Activated T-helper 17 cell treated with anti-CD3 and anti-CD28 coated beads, Interleukin-2, amount 50 U/mL, for 72 hours (primary cell): ENCODE data around the gene CARMIL3. TPM values are rescaled to one million over a fixed set of nuclear protein-coding genes. Genes with fewer than 3 reads are reported as not detected.
A peak's percentile ranks its signal among the peaks of the same experiment; 100 is the strongest.

Experiments
- ATAC-seq: fragments of 150-1000 bp; cut with Tn5 transposase; replicated peaks from 2 replicates; pipeline ENCODE4 v1.10.0; 2021; ENCODE audit warnings: mild to moderate bottlenecking, moderate library complexity
- H3K27ac Mint-ChIP-seq: one replicate; pipeline ENCODE4 v1.8.0; 2022; ENCODE audit warnings: mixed read lengths
- H3K27me3 Mint-ChIP-seq: one replicate; pipeline ENCODE4 v1.8.0; 2022; ENCODE audit warnings: mixed read lengths
- H3K36me3 Mint-ChIP-seq: one replicate; pipeline ENCODE4 v1.8.0; 2022; ENCODE audit warnings: low read depth, mild to moderate bottlenecking, mixed read lengths
- H3K4me1 Mint-ChIP-seq: one replicate; pipeline ENCODE4 v1.8.0; 2022; ENCODE audit warnings: mixed read lengths
- H3K4me3 Mint-ChIP-seq: one replicate; pipeline ENCODE4 v1.8.0; 2022; ENCODE audit warnings: mild to moderate bottlenecking, mixed read lengths
- H3K9me3 Mint-ChIP-seq: one replicate; pipeline ENCODE4 v1.8.0; 2022; ENCODE audit warnings: mixed read lengths
- total RNA-seq, 2 donors: library from RNA; stranded (reverse); gene quantifications; one replicate each; pipeline ENCODE4 v1.2.3, GENCODE V29; 2022

CARMIL3 gene
- total RNA-seq, 2 donors from 2014 or later = 2.1 to 4.2 TPM

DNA sequence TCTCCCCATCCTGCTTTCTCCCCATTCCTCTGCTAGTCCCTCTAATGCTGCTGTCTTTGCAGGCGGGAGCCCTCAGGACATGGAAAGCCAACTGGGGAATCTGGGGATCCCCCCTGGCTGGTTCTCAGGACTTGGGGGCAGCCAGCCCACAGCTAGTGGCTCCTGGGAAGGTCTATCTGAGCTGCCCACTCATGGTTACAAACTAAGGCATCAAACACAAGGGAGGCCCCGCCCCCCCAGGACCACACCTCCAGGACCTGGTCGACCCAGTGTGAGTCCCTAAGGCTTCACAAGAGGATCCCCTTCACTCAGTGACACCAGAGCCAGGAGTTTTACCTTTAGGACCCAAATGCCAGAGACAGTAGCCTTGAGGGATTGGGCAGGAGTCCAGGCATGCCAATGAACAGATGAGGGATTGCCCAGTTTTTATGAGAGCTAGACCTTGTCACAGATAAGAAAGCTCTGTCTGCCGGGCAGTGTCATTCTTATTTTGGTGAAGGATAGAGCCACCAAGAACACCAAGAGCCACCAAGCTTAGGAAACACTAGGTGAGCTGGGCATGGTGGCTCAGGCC is 11.5 kb downstream of the CARMIL3 start:
- H3K27ac Mint-ChIP-seq = no peak overlapping the region
- ATAC-seq = no peak

DNA sequence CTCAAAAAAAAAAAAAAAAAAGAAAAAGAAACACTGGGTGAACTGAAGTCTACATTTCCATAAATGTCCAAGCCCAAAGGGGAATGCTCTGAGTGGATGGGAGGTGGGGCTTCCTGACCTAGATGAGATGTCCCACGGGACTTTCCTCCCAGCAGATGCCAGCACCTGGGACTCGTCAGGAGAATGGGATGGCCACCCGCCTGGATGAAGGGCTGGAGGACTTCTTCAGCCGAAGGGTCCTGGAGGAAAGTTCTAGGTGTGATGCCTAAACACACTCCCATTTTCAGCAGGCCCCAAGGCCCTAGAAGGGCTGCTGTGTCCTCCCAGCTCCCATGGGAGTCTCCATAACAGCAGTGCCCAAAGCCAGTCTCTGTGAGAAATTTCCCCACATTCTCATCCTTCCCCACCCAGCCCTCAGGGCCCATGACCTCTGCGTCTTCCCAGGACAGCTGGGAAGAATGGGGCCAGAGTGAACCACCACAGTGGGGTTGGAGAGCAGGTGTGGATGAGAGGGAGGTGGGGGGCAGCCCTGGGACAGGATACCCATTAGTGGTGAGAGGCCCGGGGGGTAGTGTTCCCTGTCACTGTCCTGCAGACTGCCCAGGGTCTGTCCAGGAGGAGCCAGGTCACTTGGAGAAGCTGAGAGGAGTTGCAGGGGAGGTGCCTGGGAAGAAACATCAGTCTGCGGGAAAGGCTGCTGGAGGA is 12.4 kb downstream of the CARMIL3 start:
- H3K36me3 Mint-ChIP-seq = no peaks in the 10 kb centered on the region
- no peak overlapping the region for H3K27ac Mint-ChIP-seq
- no peak overlapping the region for H3K4me3 Mint-ChIP-seq
- no peaks in the 10 kb centered on the region for H3K9me3 Mint-ChIP-seq
- ATAC-seq = no peak
- H3K4me1 Mint-ChIP-seq = no peaks in the 10 kb centered on the region
- H3K27me3 Mint-ChIP-seq = no peaks in the 10 kb centered on the region

More for the DNA sequence above, 11.5 kb downstream of the CARMIL3 start:
- no peaks in the 10 kb centered on the region for H3K27me3 Mint-ChIP-seq
- no peaks in the 10 kb centered on the region for H3K9me3 Mint-ChIP-seq
- H3K4me1 Mint-ChIP-seq = peaks cover under 1% of the 10 kb centered on the region
- H3K4me3 Mint-ChIP-seq = no peak overlapping the region
- H3K36me3 Mint-ChIP-seq = no peaks in the 10 kb centered on the region

DNA sequence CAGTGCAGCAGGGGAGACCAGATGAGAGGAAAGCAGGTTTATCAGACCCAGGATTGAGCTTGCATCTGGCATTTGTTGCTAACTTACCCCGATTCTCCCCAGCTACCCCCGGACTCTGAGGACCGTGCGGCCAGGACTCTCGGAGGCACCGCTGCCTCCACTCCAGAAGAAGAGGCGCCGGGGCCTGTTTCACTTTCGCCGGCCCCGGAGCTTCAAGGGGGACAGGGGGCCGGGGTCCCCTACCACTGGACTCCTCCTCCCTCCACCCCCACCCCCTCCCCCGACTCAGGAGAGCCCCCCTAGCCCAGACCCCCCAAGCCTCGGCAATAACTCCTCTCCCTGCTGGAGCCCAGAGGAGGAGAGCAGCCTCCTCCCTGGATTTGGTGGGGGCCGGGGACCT is 13.0 kb downstream of the CARMIL3 start:
- no peaks in the 10 kb centered on the region for H3K9me3 Mint-ChIP-seq

GRCh38 chr14:24065408-24065807 is 13.6 kb downstream of the CARMIL3 start:
- no peak overlapping the region for H3K4me3 Mint-ChIP-seq
- no peak for ATAC-seq
- H3K4me1 Mint-ChIP-seq = peaks cover 2% of the 10 kb centered on the region
- peaks cover 5% of the 10 kb centered on the region for H3K27me3 Mint-ChIP-seq
- no peak overlapping the region for H3K27ac Mint-ChIP-seq
- H3K9me3 Mint-ChIP-seq = no peaks in the 10 kb centered on the region
- no peaks in the 10 kb centered on the region for H3K36me3 Mint-ChIP-seq

More for the DNA sequence above, 13.0 kb downstream of the CARMIL3 start:
- Mint-ChIP-seq H3K36me3 (no peaks in the 10 kb centered on the region), H3K4me3 (no peak overlapping the region), H3K27me3 (peaks cover 5% of the 10 kb centered on the region), H3K4me1 (no peaks in the 10 kb centered on the region), H3K27ac (no peak overlapping the region)
- ATAC-seq = no peak

- Mint-ChIP-seq H3K9me3 (no peaks in the 10 kb centered on the region), H3K36me3 (no peaks in the 10 kb centered on the region), H3K27me3 (peaks cover 10% of the 10 kb centered on the region), H3K4me3 (no peak overlapping the region), H3K27ac (no peak overlapping the region), H3K4me1 (peaks cover 11% of the 10 kb centered on the region)
- ATAC-seq = no peak
These were observed 14.8 kb downstream of the CARMIL3 start for GRCh38 chr14:24066496-24067132.

- H3K27ac Mint-ChIP-seq = no peak overlapping the region
- H3K4me3 Mint-ChIP-seq = no peak overlapping the region
- H3K27me3 Mint-ChIP-seq = peaks cover 10% of the 10 kb centered on the region
- no peaks in the 10 kb centered on the region for H3K36me3 Mint-ChIP-seq
- H3K4me1 Mint-ChIP-seq = peaks cover 11% of the 10 kb centered on the region
- H3K9me3 Mint-ChIP-seq = no peaks in the 10 kb centered on the region
- no peak for ATAC-seq
These were observed 15.6 kb downstream of the CARMIL3 start for GRCh38 chr14:24067133-24068082.

DNA sequence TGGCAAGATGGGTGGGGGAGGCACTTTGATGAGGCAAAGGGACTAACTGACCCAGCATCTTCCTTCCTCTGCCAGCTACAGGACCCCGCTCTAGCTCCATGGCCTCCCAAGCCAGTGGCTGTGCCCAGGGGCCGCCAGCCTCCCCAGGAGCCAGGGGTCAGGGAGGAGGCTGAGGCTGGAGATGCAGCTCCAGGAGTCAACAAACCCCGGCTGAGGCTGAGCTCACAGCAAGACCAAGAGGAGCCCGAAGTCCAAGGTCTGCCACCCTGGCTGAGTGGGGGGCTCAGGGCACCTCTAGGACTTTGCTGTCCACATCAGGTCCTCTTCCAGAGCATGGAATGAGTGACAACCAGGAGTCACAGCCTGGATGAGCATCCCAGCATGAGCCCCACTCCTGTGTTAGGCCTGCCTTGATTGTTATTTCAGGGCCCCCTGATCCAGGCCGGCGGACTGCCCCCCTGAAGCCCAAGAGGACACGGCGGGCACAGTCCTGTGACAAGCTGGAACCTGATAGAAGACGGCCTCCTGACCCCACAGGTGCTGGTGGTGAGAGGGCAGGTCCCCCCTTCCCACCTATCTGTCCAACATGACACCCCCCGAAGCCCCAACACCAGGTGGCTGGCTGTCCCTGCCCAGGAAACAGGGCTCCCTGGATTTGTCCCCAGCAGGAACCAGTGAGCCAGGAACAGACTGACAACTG is 17.1 kb downstream of the CARMIL3 start:
- Mint-ChIP-seq H3K36me3 (no peaks in the 10 kb centered on the region), H3K27ac (no peak overlapping the region), H3K9me3 (no peaks in the 10 kb centered on the region), H3K4me3 (no peak overlapping the region), H3K4me1 (peaks cover 11% of the 10 kb centered on the region), H3K27me3 (peaks cover 10% of the 10 kb centered on the region)
- no peak for ATAC-seq

- Mint-ChIP-seq H3K4me3 (no peak overlapping the region), H3K27me3 (peaks cover 10% of the 10 kb centered on the region)
These were observed 17.6 kb downstream of the CARMIL3 start for GRCh38 chr14:24069411-24069735.

GRCh38 chr14:24070285-24071143 is 18.7 kb downstream of the CARMIL3 start:
- no peaks in the 10 kb centered on the region for H3K9me3 Mint-ChIP-seq
- H3K4me1 Mint-ChIP-seq = peaks cover 11% of the 10 kb centered on the region
- ATAC-seq = no peak
- peaks cover 10% of the 10 kb centered on the region for H3K27me3 Mint-ChIP-seq
- no peaks in the 10 kb centered on the region for H3K36me3 Mint-ChIP-seq
- peak overlapping the region; percentile 7 for H3K4me3 Mint-ChIP-seq
- peak overlapping the region; percentile 47 for H3K27ac Mint-ChIP-seq

More at GRCh38 chr14:24069411-24069735, 17.6 kb downstream of the CARMIL3 start:
- H3K9me3 Mint-ChIP-seq = no peaks in the 10 kb centered on the region
- H3K27ac Mint-ChIP-seq = no peak overlapping the region
- H3K4me1 Mint-ChIP-seq = peaks cover 11% of the 10 kb centered on the region
- no peak for ATAC-seq
- H3K36me3 Mint-ChIP-seq = no peaks in the 10 kb centered on the region

DNA sequence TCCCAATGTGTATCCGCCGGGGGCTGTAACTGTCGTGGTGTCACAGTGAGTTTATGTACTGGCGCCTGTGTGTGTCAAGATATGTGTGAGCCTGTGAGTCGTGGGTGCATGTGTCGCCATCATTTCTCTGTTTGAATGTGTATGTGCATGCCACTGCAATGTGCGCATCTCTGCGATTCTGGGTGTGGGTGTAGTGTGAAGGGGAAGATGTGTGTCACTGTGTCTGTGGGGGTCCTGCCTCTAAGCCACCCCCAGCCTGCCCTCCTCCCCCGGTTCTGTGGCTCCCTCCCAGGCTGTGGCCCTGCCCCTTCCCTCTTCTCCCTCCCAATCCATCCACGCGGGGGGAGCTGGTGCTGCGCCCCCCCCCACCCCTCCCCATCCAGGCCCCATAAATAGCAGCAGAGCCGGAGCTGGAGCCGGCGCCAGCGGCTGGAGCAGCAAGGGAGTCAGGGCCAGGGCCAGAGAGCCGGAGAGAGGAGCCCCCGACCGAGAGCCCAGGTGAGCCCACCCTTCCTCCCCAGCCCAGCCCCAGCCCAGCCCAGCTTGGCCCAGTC is 19.4 kb downstream of the CARMIL3 start, which contains the start of gene CPNE6:
TSS of gene CPNE6 (plus strand) at position 419 of the 554 bp plus-strand sequence. CDS start 1,375 bp downstream, outside the sequence.
- H3K27ac Mint-ChIP-seq = peak within 1 kb of the TSS; percentile 47
- H3K27me3 Mint-ChIP-seq = peaks cover 10% of the 10 kb centered on the region
- ATAC-seq = peak; percentile 92
- no peaks in the 10 kb centered on the region for H3K9me3 Mint-ChIP-seq
- no peaks in the 10 kb centered on the region for H3K36me3 Mint-ChIP-seq
- peak within 1 kb of the TSS; percentile 7 for H3K4me3 Mint-ChIP-seq
- H3K4me1 Mint-ChIP-seq = peaks cover 11% of the 10 kb centered on the region

DNA sequence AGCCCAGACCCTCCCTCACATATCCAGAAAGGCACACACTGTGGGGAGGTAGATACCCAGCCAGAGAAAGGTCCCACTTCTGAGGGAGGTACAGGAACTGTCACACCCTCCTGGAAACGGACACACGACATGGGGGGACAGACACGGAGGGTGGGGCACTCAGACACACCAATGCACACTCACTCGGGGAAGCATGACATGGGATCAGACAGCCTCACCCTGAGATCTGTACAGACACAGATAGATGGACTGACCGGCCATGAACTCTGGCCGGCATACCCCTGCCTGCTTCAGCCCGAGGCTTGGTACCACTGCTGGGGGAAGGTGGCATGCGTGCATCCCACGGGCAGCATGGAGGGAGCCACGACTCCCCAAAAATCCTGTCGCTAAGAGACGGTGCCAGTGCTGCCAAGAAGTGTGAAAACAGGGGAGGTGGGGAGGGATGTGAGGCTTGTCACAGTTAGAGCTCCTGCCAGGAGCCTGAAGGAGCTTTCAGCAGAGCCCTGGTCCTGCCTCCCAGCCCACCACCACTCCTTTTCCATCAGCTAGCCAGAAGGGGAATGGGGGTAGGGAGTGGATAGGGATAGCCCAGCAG is 20.1 kb downstream of the CARMIL3 start:
- Mint-ChIP-seq H3K4me1 (peaks cover 11% of the 10 kb centered on the region), H3K36me3 (no peaks in the 10 kb centered on the region)
- no peak for ATAC-seq

GRCh38 chr14:24072436-24072835 is 20.6 kb downstream of the CARMIL3 start:
- peaks cover 10% of the 10 kb centered on the region for H3K27me3 Mint-ChIP-seq
- H3K27ac Mint-ChIP-seq = no peak overlapping the region
- H3K4me3 Mint-ChIP-seq = no peak overlapping the region
- ATAC-seq = no peak
- no peaks in the 10 kb centered on the region for H3K9me3 Mint-ChIP-seq
- H3K36me3 Mint-ChIP-seq = no peaks in the 10 kb centered on the region
- peaks cover 11% of the 10 kb centered on the region for H3K4me1 Mint-ChIP-seq

More for the DNA sequence above, 20.1 kb downstream of the CARMIL3 start:
- H3K9me3 Mint-ChIP-seq = no peaks in the 10 kb centered on the region
- no peak overlapping the region for H3K4me3 Mint-ChIP-seq
- peaks cover 10% of the 10 kb centered on the region for H3K27me3 Mint-ChIP-seq
- H3K27ac Mint-ChIP-seq = no peak overlapping the region
